Progenitor cell of endocrine pancreas (in vitro differentiated cells): ENCODE data around the gene SLCO2A1. TPM values are rescaled to one million over a fixed set of nuclear protein-coding genes. Genes with fewer than 3 reads are reported as not detected.
A peak's percentile ranks its signal among the peaks of the same experiment; 100 is the strongest.

Experiments
- DNase-seq: peaks from one replicate; pipeline ENCODE4 v3.0.0; 2021; ENCODE audit warnings: low spot score; ENCODE audit not compliant: unreplicated experiment
- H3K27ac Mint-ChIP-seq: 2 replicates; pipeline ENCODE4 v1.8.0; 2021; ENCODE audit warnings: mild to moderate bottlenecking, moderate library complexity, mixed read lengths
- H3K27me3 Mint-ChIP-seq: 2 replicates; pipeline ENCODE4 v1.8.0; 2021; ENCODE audit warnings: mixed read lengths
- H3K36me3 Mint-ChIP-seq: 2 replicates; pipeline ENCODE4 v1.8.0; 2022; ENCODE audit warnings: mixed read lengths; ENCODE audit not compliant: insufficient read depth
- H3K4me1 Mint-ChIP-seq: 2 replicates; pipeline ENCODE4 v1.8.0; 2021; ENCODE audit warnings: low read depth, mixed read lengths
- H3K4me3 Mint-ChIP-seq: 2 replicates; pipeline ENCODE4 v1.8.0; 2021; ENCODE audit warnings: low read depth, mild to moderate bottlenecking, moderate library complexity, mixed read lengths
- H3K9me3 Mint-ChIP-seq: 2 replicates; pipeline ENCODE4 v1.8.0; 2021; ENCODE audit warnings: low read depth, mixed read lengths
- total RNA-seq: library from RNA; stranded (reverse); gene quantifications from 2 replicates; pipeline ENCODE4 v1.2.1, GENCODE V29; 2021
- TF ChIP-seq, protein P1 (sequence below): fragments of 200-600 bp; sonication (generic); IDR thresholded peaks from one replicate; pipeline ENCODE4 v1.5.0; 2021; ENCODE audit warnings: antibody characterized with exemption, mild to moderate bottlenecking; ENCODE audit not compliant: unreplicated experiment

SLCO2A1 gene
- total RNA-seq, 1 donor from 2014 or later, result 27.9 TPM

DNA sequence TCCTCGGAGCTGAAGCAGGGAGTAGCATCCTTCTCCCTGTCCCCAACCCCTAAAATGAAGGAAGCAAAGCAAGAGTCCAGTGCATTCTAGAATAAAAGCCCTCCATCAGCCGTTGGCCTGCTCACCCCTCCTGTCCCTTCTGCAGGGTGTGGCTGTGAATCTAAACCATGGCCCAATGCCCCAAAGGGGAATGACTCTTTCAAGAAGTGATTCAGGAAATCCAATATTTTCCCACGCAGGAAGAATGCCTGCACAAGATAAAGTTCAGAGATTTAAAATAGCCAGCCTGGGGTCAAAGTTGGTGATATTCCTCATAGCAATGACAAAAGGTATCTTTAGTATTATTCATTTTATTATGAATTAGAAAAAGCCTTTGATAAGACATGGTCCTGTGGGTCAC, 38.5 kb downstream of the SLCO2A1 start:
- Mint-ChIP-seq H3K4me1 (peaks cover 54% of the 10 kb centered on the region), H3K36me3 (peaks cover 4% of the 10 kb centered on the region), H3K9me3 (no peaks in the 10 kb centered on the region), H3K27ac (no peak overlapping the region), H3K27me3 (peaks cover 7% of the 10 kb centered on the region), H3K4me3 (no peak overlapping the region)
- no peak for DNase-seq
- TF ChIP-seq, protein P1, sequence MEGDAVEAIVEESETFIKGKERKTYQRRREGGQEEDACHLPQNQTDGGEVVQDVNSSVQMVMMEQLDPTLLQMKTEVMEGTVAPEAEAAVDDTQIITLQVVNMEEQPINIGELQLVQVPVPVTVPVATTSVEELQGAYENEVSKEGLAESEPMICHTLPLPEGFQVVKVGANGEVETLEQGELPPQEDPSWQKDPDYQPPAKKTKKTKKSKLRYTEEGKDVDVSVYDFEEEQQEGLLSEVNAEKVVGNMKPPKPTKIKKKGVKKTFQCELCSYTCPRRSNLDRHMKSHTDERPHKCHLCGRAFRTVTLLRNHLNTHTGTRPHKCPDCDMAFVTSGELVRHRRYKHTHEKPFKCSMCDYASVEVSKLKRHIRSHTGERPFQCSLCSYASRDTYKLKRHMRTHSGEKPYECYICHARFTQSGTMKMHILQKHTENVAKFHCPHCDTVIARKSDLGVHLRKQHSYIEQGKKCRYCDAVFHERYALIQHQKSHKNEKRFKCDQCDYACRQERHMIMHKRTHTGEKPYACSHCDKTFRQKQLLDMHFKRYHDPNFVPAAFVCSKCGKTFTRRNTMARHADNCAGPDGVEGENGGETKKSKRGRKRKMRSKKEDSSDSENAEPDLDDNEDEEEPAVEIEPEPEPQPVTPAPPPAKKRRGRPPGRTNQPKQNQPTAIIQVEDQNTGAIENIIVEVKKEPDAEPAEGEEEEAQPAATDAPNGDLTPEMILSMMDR, result no peak

DNA sequence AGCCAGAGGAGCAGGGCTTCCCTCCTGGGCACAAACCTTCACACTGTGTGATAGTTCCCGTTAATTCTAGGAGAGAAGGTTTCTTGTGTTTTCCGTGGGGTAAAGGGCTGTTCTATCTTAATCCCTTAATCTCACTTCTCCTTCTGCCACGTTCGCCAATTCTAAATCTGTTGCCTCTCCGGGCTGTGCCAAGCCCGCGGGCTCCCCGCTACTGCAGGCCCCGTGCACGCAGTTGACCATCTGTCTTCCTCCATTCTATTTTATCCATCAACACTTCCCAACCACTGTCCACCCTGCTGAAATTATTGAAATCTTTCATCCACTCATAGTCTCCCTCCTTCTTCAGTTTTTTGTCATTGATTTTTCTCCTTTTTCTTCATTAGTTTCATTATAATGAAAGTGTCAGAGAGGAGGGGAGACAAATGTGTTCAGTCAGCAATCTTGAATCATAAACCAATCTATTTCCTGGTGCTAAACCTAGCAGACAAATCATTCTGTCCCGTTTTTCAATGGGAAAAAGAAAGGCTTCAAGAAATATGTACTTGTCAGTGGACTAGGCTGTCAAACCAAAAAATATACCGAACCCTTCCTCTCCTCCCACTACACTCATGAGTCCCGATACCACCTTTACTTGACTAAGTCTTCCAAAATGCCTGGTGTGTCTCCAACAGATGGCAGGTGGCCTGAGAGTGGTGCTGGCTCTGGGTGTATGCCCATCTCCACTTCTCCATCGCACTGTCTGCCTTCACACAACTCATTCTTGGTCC, 39.6 kb downstream of the SLCO2A1 start:
- no peak overlapping the region for H3K27ac Mint-ChIP-seq
- peaks cover 59% of the 10 kb centered on the region for H3K4me1 Mint-ChIP-seq
- TF ChIP-seq, protein P1, result no peak
- no peaks in the 10 kb centered on the region for H3K9me3 Mint-ChIP-seq
- H3K4me3 Mint-ChIP-seq, result no peak overlapping the region
- peaks cover 7% of the 10 kb centered on the region for H3K27me3 Mint-ChIP-seq
- peaks cover 4% of the 10 kb centered on the region for H3K36me3 Mint-ChIP-seq
- no peak for DNase-seq

DNA sequence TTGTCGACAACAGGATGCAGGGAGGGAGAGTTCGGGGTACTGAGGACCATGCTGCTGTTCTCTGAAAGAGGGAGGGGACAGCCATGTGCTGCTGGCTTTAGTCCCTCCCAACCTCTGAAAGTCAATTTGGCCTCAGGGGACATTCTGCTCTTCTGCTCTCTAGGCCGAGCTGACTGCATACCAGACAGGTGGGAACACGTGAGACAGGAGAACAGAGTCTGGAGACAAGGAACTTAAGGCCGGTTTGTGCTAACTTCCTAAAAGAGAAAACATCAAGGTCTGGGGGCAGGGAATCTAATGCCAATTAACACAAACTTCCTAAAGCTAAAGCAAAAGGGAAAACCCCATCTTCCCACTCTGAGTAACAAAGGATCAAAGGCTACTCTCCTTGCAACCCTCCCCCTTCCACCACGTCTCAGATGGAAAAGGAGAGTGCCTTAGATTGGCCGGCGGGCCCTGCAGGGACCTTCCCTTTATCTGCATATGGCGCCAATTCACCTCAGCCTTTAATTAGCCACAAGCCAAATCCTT, 41.0 kb downstream of the SLCO2A1 start:
- Mint-ChIP-seq H3K4me1 (peaks cover 58% of the 10 kb centered on the region), H3K36me3 (peaks cover 4% of the 10 kb centered on the region), H3K4me3 (no peak overlapping the region), H3K27ac (no peak overlapping the region), H3K9me3 (no peaks in the 10 kb centered on the region), H3K27me3 (peaks cover 7% of the 10 kb centered on the region)
- no peak for DNase-seq
- TF ChIP-seq, protein P1, result no peak

DNA sequence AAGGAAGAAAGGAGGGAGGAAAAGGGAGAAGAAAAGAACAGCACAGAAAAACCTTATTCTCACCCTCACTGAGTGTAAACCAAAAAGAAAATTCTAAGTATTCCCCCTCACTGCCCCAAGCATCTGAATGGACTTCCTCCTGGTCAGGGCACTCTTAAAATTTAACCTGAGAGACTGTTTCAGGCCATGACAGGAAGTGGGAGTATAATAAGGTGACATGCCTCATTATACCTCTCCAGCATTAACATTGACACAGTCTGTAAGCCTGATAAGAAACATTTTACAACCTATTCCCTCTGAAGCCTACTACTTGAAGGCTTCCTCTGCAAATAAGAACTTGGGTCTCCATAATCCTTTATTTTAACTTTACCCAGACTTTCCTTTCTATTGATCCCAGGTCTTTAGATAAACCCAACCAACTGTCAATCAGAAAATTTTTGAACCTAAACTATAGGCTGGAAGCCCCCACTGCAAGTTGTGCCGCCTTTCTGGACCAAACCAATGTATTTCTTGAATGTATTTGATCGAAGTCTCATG, 41.7 kb downstream of the SLCO2A1 start:
- Mint-ChIP-seq H3K4me3 (peak overlapping the region; percentile 35), H3K27ac (no peak overlapping the region), H3K27me3 (peaks cover 8% of the 10 kb centered on the region), H3K36me3 (peaks cover 2% of the 10 kb centered on the region), H3K9me3 (no peaks in the 10 kb centered on the region), H3K4me1 (peaks cover 57% of the 10 kb centered on the region)
- DNase-seq, result no peak
- TF ChIP-seq, protein P1, result no peak

DNA sequence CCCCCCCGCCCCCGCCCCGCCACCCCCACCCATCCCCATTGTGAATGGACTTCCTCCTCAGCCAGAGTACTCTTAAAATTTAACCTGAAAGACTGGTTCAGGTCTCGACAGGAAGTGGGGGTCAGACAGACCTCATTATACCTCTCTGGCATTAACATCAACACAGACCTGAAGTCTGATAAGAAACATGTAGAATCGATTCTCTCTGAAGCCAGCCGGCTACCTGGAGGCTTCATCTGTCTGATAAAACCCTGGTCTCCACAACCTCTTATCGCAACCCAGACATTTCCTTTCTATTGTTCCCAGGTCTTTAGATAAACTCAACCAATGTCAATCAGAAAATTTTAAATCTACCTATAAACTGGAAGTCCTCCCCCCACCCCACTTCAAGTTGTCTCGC, 42.6 kb downstream of the SLCO2A1 start:
- Mint-ChIP-seq H3K4me1 (peaks cover 51% of the 10 kb centered on the region), H3K4me3 (peak overlapping the region; percentile 47), H3K27ac (peak overlapping the region; percentile 26), H3K27me3 (peaks cover 13% of the 10 kb centered on the region), H3K36me3 (peaks cover 4% of the 10 kb centered on the region), H3K9me3 (no peaks in the 10 kb centered on the region)
- TF ChIP-seq, protein P1, result no peak
- no peak for DNase-seq
